Stimulated activated memory B cell treated with anti-CD40 and anti-IgM and Interleukin-4, amounts not matched to agents 10 μg/mL and 1 μg/mL and 100 μg/mL, for 72 hours (primary cell): ENCODE results near the gene CNTNAP5.

ENCODE experiments used
- ATAC-seq: fragments of 150-1000 bp; cut with Tn5 transposase; 2 replicates; pipeline ENCODE4 v1.10.0; 2021
- H3K27ac Mint-ChIP-seq: one replicate; pipeline ENCODE4 v1.8.0; 2022; ENCODE audit warnings: mild to moderate bottlenecking, mixed read lengths
- H3K27me3 Mint-ChIP-seq: one replicate; pipeline ENCODE4 v1.8.0; 2022; ENCODE audit warnings: mixed read lengths
- H3K36me3 Mint-ChIP-seq: one replicate; pipeline ENCODE4 v1.8.0; 2022; ENCODE audit warnings: mixed read lengths
- H3K4me1 Mint-ChIP-seq: one replicate; pipeline ENCODE4 v1.8.0; 2022; ENCODE audit warnings: mixed read lengths
- H3K4me3 Mint-ChIP-seq: one replicate; pipeline ENCODE4 v1.8.0; 2022; ENCODE audit warnings: mild to moderate bottlenecking, moderate library complexity, mixed read lengths
- H3K9me3 Mint-ChIP-seq: one replicate; pipeline ENCODE4 v1.8.0; 2022; ENCODE audit warnings: mixed read lengths

CNTNAP5 gene

GRCh38 chr2:124663645-124663997 is 638.5 kb downstream of the CNTNAP5 start:
- Mint-ChIP-seq H3K36me3 (no peaks in the 10 kb centered on the region), H3K27ac (no peak overlapping the region), H3K4me1 (no peaks in the 10 kb centered on the region), H3K4me3 (no peak overlapping the region), H3K9me3 (peaks cover 9% of the 10 kb centered on the region), H3K27me3 (no peaks in the 10 kb centered on the region)
- no peak for ATAC-seq

- no peak overlapping the region for H3K4me3 Mint-ChIP-seq
Observed at GRCh38 chr2:124664363-124664762, 639.3 kb downstream of the CNTNAP5 start.

GRCh38 chr2:124666976-124667375 is 641.9 kb downstream of the CNTNAP5 start:
- Mint-ChIP-seq H3K4me3 (no peak overlapping the region), H3K27ac (no peak overlapping the region), H3K36me3 (no peaks in the 10 kb centered on the region), H3K4me1 (no peaks in the 10 kb centered on the region), H3K27me3 (no peaks in the 10 kb centered on the region), H3K9me3 (peaks cover 10% of the 10 kb centered on the region)
- no peak for ATAC-seq

More at GRCh38 chr2:124664363-124664762, 639.3 kb downstream of the CNTNAP5 start:
- Mint-ChIP-seq H3K27ac (no peak overlapping the region), H3K4me1 (no peaks in the 10 kb centered on the region), H3K27me3 (no peaks in the 10 kb centered on the region), H3K36me3 (no peaks in the 10 kb centered on the region), H3K9me3 (peaks cover 9% of the 10 kb centered on the region)
- ATAC-seq = no peak

GRCh38 chr2:124668161-124668560 is 643.1 kb downstream of the CNTNAP5 start:
- Mint-ChIP-seq H3K27ac (no peak overlapping the region), H3K27me3 (no peaks in the 10 kb centered on the region), H3K4me3 (no peak overlapping the region), H3K4me1 (no peaks in the 10 kb centered on the region), H3K36me3 (no peaks in the 10 kb centered on the region), H3K9me3 (peaks cover 10% of the 10 kb centered on the region)
- no peak for ATAC-seq

- H3K27me3 Mint-ChIP-seq = no peaks in the 10 kb centered on the region
- H3K9me3 Mint-ChIP-seq = peaks cover 11% of the 10 kb centered on the region
- no peak overlapping the region for H3K4me3 Mint-ChIP-seq
- H3K4me1 Mint-ChIP-seq = no peaks in the 10 kb centered on the region
- no peak for ATAC-seq
- H3K27ac Mint-ChIP-seq = no peak overlapping the region
- no peaks in the 10 kb centered on the region for H3K36me3 Mint-ChIP-seq
Observed at GRCh38 chr2:124670187-124670586, 645.1 kb downstream of the CNTNAP5 start.

- H3K27ac Mint-ChIP-seq = no peak overlapping the region
- no peaks in the 10 kb centered on the region for H3K4me1 Mint-ChIP-seq
- H3K27me3 Mint-ChIP-seq = no peaks in the 10 kb centered on the region
- H3K4me3 Mint-ChIP-seq = no peak overlapping the region
- ATAC-seq = no peak
- no peaks in the 10 kb centered on the region for H3K36me3 Mint-ChIP-seq
- peaks cover 15% of the 10 kb centered on the region for H3K9me3 Mint-ChIP-seq
Observed at GRCh38 chr2:124678043-124678442, 653.0 kb downstream of the CNTNAP5 start.

GRCh38 chr2:124683536-124684428 is 658.7 kb downstream of the CNTNAP5 start:
- no peak for ATAC-seq
- Mint-ChIP-seq H3K27me3 (no peaks in the 10 kb centered on the region), H3K4me1 (no peaks in the 10 kb centered on the region), H3K27ac (no peak overlapping the region), H3K36me3 (no peaks in the 10 kb centered on the region), H3K9me3 (peaks cover 13% of the 10 kb centered on the region), H3K4me3 (no peak overlapping the region)

GRCh38 chr2:124689348-124689747 is 664.3 kb downstream of the CNTNAP5 start:
- Mint-ChIP-seq H3K9me3 (peaks cover 26% of the 10 kb centered on the region), H3K27me3 (no peaks in the 10 kb centered on the region), H3K4me3 (no peak overlapping the region), H3K36me3 (no peaks in the 10 kb centered on the region), H3K27ac (no peak overlapping the region), H3K4me1 (no peaks in the 10 kb centered on the region)
- no peak for ATAC-seq

- H3K27ac Mint-ChIP-seq = no peak overlapping the region
- H3K9me3 Mint-ChIP-seq = peaks cover 26% of the 10 kb centered on the region
- no peak for ATAC-seq
- H3K4me1 Mint-ChIP-seq = no peaks in the 10 kb centered on the region
- H3K27me3 Mint-ChIP-seq = no peaks in the 10 kb centered on the region
- no peaks in the 10 kb centered on the region for H3K36me3 Mint-ChIP-seq
- H3K4me3 Mint-ChIP-seq = no peak overlapping the region
Observed at GRCh38 chr2:124692216-124692615, 667.1 kb downstream of the CNTNAP5 start.

GRCh38 chr2:124692707-124693106 is 667.6 kb downstream of the CNTNAP5 start:
- no peak for ATAC-seq
- Mint-ChIP-seq H3K27me3 (no peaks in the 10 kb centered on the region), H3K4me3 (no peak overlapping the region), H3K36me3 (no peaks in the 10 kb centered on the region), H3K4me1 (no peaks in the 10 kb centered on the region), H3K27ac (no peak overlapping the region), H3K9me3 (peaks cover 26% of the 10 kb centered on the region)

GRCh38 chr2:124693156-124693555 is 668.1 kb downstream of the CNTNAP5 start:
- Mint-ChIP-seq H3K27me3 (no peaks in the 10 kb centered on the region), H3K9me3 (peaks cover 26% of the 10 kb centered on the region), H3K27ac (no peak overlapping the region), H3K4me3 (no peak overlapping the region), H3K36me3 (no peaks in the 10 kb centered on the region), H3K4me1 (no peaks in the 10 kb centered on the region)
- ATAC-seq = no peak

- H3K4me1 Mint-ChIP-seq = no peaks in the 10 kb centered on the region
- no peak for ATAC-seq
- no peak overlapping the region for H3K4me3 Mint-ChIP-seq
- no peak overlapping the region for H3K27ac Mint-ChIP-seq
- H3K36me3 Mint-ChIP-seq = no peaks in the 10 kb centered on the region
- H3K27me3 Mint-ChIP-seq = no peaks in the 10 kb centered on the region
- peaks cover 12% of the 10 kb centered on the region for H3K9me3 Mint-ChIP-seq
Observed at GRCh38 chr2:124698979-124699565, 674.0 kb downstream of the CNTNAP5 start.

GRCh38 chr2:124702777-124703176 is 677.7 kb downstream of the CNTNAP5 start:
- Mint-ChIP-seq H3K36me3 (no peaks in the 10 kb centered on the region), H3K27ac (no peak overlapping the region), H3K4me1 (no peaks in the 10 kb centered on the region), H3K4me3 (no peak overlapping the region), H3K27me3 (no peaks in the 10 kb centered on the region), H3K9me3 (peaks cover 20% of the 10 kb centered on the region)
- ATAC-seq = no peak

- H3K27me3 Mint-ChIP-seq = no peaks in the 10 kb centered on the region
- ATAC-seq = no peak
- H3K27ac Mint-ChIP-seq = no peak overlapping the region
- no peak overlapping the region for H3K4me3 Mint-ChIP-seq
- H3K9me3 Mint-ChIP-seq = peaks cover 22% of the 10 kb centered on the region
- H3K36me3 Mint-ChIP-seq = no peaks in the 10 kb centered on the region
- no peaks in the 10 kb centered on the region for H3K4me1 Mint-ChIP-seq
Observed at GRCh38 chr2:124704071-124704925, 679.2 kb downstream of the CNTNAP5 start.

- no peak for ATAC-seq
- Mint-ChIP-seq H3K9me3 (peaks cover 13% of the 10 kb centered on the region), H3K36me3 (no peaks in the 10 kb centered on the region), H3K4me1 (no peaks in the 10 kb centered on the region), H3K27me3 (no peaks in the 10 kb centered on the region), H3K27ac (no peak overlapping the region), H3K4me3 (no peak overlapping the region)
Observed at GRCh38 chr2:124708661-124709060, 683.6 kb downstream of the CNTNAP5 start.
